M059J (cell line): ENCODE data around the gene LIPG. TPM values are rescaled to one million over a fixed set of nuclear protein-coding genes. Genes with fewer than 3 reads are reported as not detected.
"Not testable (repeated sequence)": the region's sequence is repeated elsewhere in the genome, so short reads cannot be mapped to it uniquely, and the experiment has no call there.

Experiments used
- DNase-seq: peaks from one replicate; pipeline ENCODE4 v3.0.0-alpha.2; 2012; ENCODE audit warnings: low read depth
- total RNA-seq: library from RNA; depleted of rRNA; stranded (reverse); fragments of >200 nt; shearing (Covaris generic); gene quantifications from 2 replicates; pipeline ENCODE4 v1.2.3, GENCODE V29; 2014; rRNA removed

LIPG gene
- 37.9 and 66.5 TPM in 2 replicates for total RNA-seq

DNA sequence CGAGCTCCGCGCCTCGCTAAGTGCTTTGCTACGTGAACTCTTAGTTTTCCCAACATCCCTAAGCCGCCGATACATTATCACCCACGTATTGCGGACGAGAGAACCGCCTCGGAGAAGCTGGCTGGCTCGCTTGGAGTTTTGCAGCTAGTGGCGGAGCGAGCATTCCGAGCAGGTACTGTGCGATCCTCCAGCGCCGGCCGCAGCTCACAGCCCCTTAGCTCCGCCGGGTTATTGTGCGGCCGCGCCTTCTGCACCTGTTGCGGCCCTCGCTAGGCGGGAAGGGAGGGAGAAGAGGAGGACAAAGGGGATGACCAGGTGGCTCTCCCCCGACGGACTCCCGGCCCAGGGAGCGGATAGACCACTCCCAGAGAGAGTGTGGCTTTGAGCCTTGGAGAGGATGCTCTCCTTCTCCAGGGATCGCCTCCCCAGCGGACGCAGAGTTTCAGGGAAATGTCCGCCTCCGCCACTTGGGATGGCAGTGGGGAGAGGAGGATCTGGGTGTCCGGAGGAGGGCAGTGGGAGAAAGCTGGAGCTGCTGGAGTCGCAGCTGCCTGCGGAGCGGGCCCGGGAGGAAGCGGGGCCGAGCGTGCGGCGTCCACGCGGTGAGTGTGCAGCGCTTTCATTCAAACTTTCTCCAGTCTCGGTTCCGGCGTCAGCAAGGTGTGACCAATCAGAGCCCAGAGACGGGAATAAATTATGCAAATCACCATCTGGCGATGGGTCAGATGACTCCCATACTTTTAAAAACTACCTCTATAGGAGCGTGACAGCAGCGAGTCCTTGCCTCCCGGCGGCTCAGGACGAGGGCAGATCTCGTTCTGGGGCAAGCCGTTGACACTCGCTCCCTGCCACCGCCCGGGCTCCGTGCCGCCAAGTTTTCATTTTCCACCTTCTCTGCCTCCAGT is at the start of gene LIPG:
Gene LIPG, plus strand, starts transcription at position 769 of the 905 bp plus-strand sequence. CDS start 252 bp downstream, outside the sequence.
- peak; percentile 95 for DNase-seq

- DNase-seq: not testable (repeated sequence)
These were observed 49.0 kb upstream of the LIPG start for GRCh38 chr18:49512876-49513275.

DNA sequence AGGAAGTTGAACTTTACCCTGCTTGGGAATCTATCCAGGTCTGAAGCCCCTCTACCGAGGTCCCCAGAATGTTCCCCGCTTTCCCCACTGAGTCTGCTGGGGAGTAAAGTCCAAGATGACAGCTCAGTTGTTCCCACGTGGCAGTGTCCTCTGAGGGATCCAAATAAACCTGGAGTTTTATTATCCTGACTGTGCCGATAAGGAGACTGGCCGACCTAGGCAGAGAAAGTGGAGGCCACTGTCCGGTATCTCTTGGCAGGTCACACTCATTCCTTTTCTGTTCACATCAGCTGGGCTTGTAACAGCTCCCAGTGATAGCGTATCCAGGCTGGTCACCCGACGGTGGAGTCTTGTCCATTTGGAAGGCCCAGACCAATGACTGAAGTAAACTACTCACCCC is 47.3 kb upstream of the LIPG start:
- no peak for DNase-seq

- not testable (repeated sequence) for DNase-seq
These were observed 46.9 kb upstream of the LIPG start for GRCh38 chr18:49515003-49515402.

DNA sequence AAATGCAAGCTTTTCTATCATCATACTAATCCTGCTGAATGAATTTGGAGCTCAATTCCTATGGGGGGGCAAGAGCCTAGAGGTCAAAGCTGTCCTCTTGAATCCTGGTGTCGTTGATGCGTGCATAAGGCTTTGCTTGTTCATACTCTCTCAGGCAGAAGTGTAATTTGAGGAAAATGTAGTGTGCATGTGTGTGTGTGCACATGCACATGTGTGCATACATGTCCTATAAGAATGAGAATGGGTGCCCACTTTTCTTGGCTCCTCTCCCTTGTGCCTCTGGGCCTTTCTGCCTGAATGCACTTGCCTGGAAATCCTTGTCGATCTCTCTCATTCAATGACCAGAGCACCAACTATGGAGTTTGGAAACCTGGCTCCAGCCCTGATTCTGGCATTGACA is 46.3 kb upstream of the LIPG start:
- no peak for DNase-seq

DNA sequence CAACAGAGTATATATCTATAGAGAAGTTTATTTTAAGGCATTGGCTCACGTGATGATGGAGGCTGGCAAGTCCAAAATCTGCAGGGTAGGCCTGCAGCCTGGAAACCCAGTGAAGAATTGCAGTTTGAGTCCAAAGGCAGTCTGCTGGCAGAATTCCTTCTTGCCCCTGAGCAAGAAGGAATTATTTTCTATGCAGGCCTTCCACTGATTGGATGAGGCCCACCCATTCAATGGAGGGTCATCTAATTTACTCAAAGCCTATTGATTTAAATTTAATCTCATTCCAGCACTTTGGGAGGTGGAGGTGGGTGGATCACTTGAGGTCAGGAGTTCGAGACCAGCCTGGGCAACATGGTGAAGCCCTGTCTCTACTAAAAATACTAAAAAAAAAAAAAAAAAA is 44.4 kb upstream of the LIPG start:
- no peak for DNase-seq

- no peak for DNase-seq
These were observed 42.5 kb upstream of the LIPG start for GRCh38 chr18:49519101-49519971.

DNA sequence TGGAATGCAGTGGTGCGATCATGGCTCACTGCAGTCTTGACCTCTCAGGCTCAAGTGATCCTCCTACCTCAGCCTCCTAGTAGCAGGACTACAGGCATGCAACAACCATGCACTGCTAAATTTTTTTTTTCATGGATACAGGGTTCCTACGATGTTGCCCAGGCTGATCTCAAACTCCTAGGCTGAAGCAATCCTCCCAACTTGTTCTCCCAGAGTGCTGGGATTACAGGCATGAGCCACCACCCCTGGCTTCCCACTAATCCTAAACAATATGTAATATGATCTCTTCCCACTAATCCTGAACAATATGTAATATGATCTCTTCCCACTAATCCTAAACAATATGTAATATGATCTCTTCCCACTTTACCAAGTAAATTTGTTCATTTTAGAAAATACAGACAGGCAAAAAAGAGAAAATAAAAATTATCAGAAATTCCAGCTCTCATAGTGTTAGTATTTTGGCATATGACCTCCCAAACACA is 41.2 kb upstream of the LIPG start:
- DNase-seq: peak; percentile 51

GRCh38 chr18:49521216-49521835 is 40.5 kb upstream of the LIPG start:
- peak; percentile 52 for DNase-seq

GRCh38 chr18:49523580-49524093 is 38.2 kb upstream of the LIPG start:
- not testable (repeated sequence) for DNase-seq

DNA sequence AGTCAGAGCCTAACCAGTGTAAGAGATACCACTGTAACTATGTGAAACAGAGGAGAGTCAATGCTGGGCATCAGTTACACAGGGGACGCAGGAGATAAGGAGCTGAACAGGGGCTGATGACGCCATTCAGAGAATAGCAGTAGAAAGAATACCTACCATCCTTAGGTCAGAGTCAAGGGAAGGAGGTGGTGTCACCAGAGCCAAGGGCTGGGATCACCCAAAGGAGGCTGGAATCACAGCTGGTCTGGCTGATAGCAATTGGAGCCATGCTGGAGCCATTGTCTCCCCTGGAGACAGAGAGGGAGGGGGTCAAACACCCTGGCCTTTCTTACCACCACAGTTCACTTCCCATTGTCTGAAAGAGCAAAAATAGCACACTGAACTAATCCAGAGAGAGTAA is 37.5 kb upstream of the LIPG start:
- no peak for DNase-seq

- DNase-seq: no peak
These were observed 36.9 kb upstream of the LIPG start for GRCh38 chr18:49524951-49525350.

DNA sequence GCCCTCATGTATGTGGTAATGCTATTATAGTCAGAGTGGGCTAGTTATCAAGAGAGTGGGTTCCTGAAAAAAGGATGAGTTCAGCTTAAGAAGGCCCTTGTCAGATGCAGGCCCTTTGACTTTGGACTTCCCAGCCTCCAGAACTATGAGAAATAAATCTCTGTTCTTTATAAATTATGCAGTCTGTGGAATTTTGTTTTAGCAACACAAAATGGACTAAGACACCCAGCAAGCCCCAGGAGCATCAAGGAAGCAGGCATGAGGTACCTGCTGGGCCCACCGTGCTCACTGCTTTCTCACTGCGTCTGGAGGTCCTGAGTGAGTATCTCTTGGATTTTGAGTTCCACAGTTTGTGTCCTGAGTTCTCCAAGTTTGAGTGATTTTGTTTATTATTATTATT is 35.9 kb upstream of the LIPG start:
- no peak for DNase-seq

DNA sequence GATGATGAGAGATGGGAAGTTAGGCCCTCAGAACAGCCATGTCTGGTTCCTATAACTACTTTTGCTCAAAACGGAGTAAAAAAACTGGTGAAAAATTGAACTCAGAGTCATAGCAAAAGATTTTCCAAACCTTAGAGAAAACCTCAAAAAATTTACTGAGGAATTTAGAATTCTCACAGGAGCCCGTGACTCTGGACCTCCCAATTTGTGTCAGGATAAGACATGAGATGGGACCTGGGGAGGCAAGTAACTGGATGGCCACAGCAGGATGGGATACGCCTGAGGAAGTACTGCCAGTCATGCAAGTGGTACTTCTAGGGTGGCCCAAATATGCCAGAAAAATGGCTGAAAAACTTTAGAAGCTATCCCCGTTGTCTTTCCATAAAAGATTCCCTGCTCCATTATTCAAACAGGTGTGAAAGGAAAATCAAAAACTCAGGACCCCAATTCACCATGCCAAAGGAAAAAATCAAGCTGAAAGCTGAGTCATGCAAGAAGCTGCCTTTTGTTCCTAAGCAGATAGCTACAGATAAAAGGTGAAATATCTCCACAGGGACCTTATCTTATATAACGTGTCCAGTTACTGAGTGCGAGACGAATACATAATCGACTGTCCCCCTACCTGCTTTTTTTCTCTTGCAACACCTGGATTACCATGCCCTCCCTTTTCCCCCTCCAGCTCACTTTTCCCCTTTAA is 34.1 kb upstream of the LIPG start:
- DNase-seq: no peak

GRCh38 chr18:49529596-49529995 is 32.3 kb upstream of the LIPG start:
- DNase-seq: no peak

GRCh38 chr18:49531678-49532153 is 30.1 kb upstream of the LIPG start:
- no peak for DNase-seq

GRCh38 chr18:49534846-49535601 is 26.8 kb upstream of the LIPG start:
- DNase-seq: no peak

GRCh38 chr18:49537232-49537896 is 24.5 kb upstream of the LIPG start:
- DNase-seq: no peak

- DNase-seq: peak; percentile 88
These were observed 17.5 kb upstream of the LIPG start for GRCh38 chr18:49544362-49544761.

GRCh38 chr18:49546278-49546677 is 15.6 kb upstream of the LIPG start:
- no peak for DNase-seq
